ENCODE measurements around the gene OR10AD1.

OR10AD1 gene

DNA sequence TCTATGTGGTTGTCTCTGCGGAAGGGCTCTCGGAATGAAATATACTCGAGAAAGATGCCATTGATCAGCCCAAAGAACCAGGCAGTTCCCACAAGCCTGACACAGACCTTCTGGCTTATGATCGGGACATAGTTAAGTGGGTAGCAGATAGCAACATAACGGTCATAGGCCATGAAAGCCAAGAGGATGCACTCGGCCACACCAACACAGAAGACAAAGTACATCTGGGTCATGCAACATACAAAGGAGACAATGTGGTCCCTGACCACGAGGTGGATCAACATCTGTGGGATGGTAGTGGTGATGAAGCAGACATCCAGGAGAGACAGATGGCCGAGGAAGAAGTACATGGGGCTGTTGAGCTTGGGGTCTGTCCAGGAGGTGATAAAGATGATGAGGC is 326 bp downstream of the OR10AD1 start:
- Histone ChIP-seq H3K9me2 (replicated peaks; ENCODE audit: control insufficient read depth, low read length) (no peaks in the 10 kb centered on the region), H3F3A (ENCODE audit: control insufficient read depth, insufficient read depth) (no peaks in the 10 kb centered on the region), H3K4me2 (ENCODE audit: low read length) (no peak overlapping the region), H3K79me2 (ENCODE audit: control insufficient read depth, low read length) (peaks cover 6% of the 10 kb centered on the region), H3K4me1 (ENCODE audit: control insufficient read depth, low read length) (peaks cover 14% of the 10 kb centered on the region), H3K36me3 (ENCODE audit: control insufficient read depth, low read length) (no peaks in the 10 kb centered on the region), H3K27me3 (ENCODE audit: control insufficient read depth, low read length) (no peaks in the 10 kb centered on the region), H3K4me3 (ENCODE audit: low read length) (no peak overlapping the region), H4K20me1 (ENCODE audit: control insufficient read depth, insufficient read depth, low read depth, low read length) (no peaks in the 10 kb centered on the region), H3K9me3 (ENCODE audit: control insufficient read depth, insufficient read depth, low read length) (0 out of 2 replicates have a peak, but pooled peaks cover 3% of the 10 kb centered on the region), H3K27ac (ENCODE audit: low read depth, low read length) (no peak overlapping the region)
- TF ChIP-seq EZH2phosphoT487 (IDR thresholded peaks at IDR 0.05; ENCODE audit: borderline replicate concordance, low read length), result no peak
- TF ChIP-seq, protein P1, sequence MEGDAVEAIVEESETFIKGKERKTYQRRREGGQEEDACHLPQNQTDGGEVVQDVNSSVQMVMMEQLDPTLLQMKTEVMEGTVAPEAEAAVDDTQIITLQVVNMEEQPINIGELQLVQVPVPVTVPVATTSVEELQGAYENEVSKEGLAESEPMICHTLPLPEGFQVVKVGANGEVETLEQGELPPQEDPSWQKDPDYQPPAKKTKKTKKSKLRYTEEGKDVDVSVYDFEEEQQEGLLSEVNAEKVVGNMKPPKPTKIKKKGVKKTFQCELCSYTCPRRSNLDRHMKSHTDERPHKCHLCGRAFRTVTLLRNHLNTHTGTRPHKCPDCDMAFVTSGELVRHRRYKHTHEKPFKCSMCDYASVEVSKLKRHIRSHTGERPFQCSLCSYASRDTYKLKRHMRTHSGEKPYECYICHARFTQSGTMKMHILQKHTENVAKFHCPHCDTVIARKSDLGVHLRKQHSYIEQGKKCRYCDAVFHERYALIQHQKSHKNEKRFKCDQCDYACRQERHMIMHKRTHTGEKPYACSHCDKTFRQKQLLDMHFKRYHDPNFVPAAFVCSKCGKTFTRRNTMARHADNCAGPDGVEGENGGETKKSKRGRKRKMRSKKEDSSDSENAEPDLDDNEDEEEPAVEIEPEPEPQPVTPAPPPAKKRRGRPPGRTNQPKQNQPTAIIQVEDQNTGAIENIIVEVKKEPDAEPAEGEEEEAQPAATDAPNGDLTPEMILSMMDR (IDR thresholded peaks at IDR 0.05; ENCODE audit: low read depth, low read length, poor library complexity, severe bottlenecking), result no peak

DNA sequence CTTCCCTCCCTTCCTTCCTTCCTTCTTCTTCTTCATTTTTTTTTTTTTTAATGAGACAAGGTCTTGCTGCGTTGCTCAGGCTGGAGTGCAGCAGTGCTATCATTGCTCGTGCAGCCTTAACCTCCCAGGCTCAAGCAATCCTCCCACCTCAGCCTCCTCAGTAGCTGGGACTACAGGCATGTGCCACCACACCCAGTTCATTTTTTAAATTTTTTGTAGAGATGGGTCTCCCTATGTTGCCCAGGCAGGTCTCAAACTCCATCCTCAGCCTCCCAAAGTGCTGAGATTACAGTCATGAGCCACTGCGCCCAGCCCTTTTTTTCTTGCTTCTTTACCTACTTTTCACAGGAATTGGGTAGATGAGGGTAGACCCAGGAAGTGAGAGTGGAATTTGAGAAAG is 1.6 kb downstream of the OR10AD1 start:
- Histone ChIP-seq H3K9me3 (ENCODE audit: control insufficient read depth, insufficient read depth, low read length) (0 out of 2 replicates have a peak, but pooled peaks cover under 1% of the 10 kb centered on the region), H4K20me1 (ENCODE audit: control insufficient read depth, insufficient read depth, low read depth, low read length) (no peaks in the 10 kb centered on the region), H3K4me3 (ENCODE audit: low read length) (no peak overlapping the region), H3K36me3 (ENCODE audit: control insufficient read depth, low read length) (no peaks in the 10 kb centered on the region), H3K79me2 (ENCODE audit: control insufficient read depth, low read length) (peaks cover 6% of the 10 kb centered on the region), H3K4me2 (ENCODE audit: low read length) (no peak overlapping the region), H3K4me1 (ENCODE audit: control insufficient read depth, low read length) (peaks cover 23% of the 10 kb centered on the region), H3K27ac (ENCODE audit: low read depth, low read length) (no peak overlapping the region), H3K9me2 (replicated peaks; ENCODE audit: control insufficient read depth, low read length) (no peaks in the 10 kb centered on the region), H3F3A (ENCODE audit: control insufficient read depth, insufficient read depth) (no peaks in the 10 kb centered on the region), H3K27me3 (ENCODE audit: control insufficient read depth, low read length) (no peaks in the 10 kb centered on the region)
- TF ChIP-seq, protein P1 (IDR thresholded peaks at IDR 0.05; ENCODE audit: low read depth, low read length, poor library complexity, severe bottlenecking), result no peak
- TF ChIP-seq EZH2phosphoT487 (IDR thresholded peaks at IDR 0.05; ENCODE audit: borderline replicate concordance, low read length), result no peak

DNA sequence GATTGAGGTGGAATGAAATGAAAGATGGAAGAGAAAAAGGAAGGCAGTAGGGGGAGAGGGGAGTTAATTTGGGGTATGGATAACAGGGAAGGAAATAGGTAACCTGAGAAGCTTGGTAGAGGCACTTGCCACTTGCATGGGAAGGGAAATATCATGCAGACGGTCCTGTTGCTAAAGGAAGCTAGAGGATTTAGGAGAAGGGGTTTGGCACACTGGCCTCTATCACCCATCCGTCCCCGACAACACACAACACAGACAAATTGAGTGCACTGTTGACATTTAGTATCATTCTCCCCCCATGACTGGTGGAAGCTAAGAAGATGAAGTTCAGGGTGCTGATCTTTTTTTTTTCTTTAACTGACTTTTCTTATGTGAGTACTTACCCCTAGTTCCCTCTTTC is 2.0 kb downstream of the OR10AD1 start:
- H3K4me1 ChIP-seq (ENCODE audit: control insufficient read depth, low read length), result peaks cover 23% of the 10 kb centered on the region
- H4K20me1 ChIP-seq (ENCODE audit: control insufficient read depth, insufficient read depth, low read depth, low read length), result no peaks in the 10 kb centered on the region
- TF ChIP-seq, protein P1 (IDR thresholded peaks at IDR 0.05; ENCODE audit: low read depth, low read length, poor library complexity, severe bottlenecking), result no peak
- TF ChIP-seq EZH2phosphoT487 (IDR thresholded peaks at IDR 0.05; ENCODE audit: borderline replicate concordance, low read length), result no peak
- no peaks in the 10 kb centered on the region for H3K9me2 ChIP-seq (replicated peaks; ENCODE audit: control insufficient read depth, low read length)
- H3K27me3 ChIP-seq (ENCODE audit: control insufficient read depth, low read length), result no peaks in the 10 kb centered on the region
- no peaks in the 10 kb centered on the region for H3K36me3 ChIP-seq (ENCODE audit: control insufficient read depth, low read length)
- no peak overlapping the region for H3K4me2 ChIP-seq (ENCODE audit: low read length)
- no peak overlapping the region for H3K4me3 ChIP-seq (ENCODE audit: low read length)
- no peak overlapping the region for H3K27ac ChIP-seq (ENCODE audit: low read depth, low read length)
- peaks cover 6% of the 10 kb centered on the region for H3K79me2 ChIP-seq (ENCODE audit: control insufficient read depth, low read length)
- H3K9me3 ChIP-seq (ENCODE audit: control insufficient read depth, insufficient read depth, low read length), result no peaks in the 10 kb centered on the region
- no peaks in the 10 kb centered on the region for H3F3A ChIP-seq (ENCODE audit: control insufficient read depth, insufficient read depth)
